NT2/D1 (cell line): Measurements from ENCODE around the gene CNOT10.

Experiments used
- YY1 ChIP-seq: IDR thresholded peaks from 2 replicates; pipeline ENCODE4 v1.6.1; 2011; ENCODE audit not compliant: insufficient read length, insufficient read depth
- ZNF274 ChIP-seq: IDR thresholded peaks from 2 replicates; pipeline ENCODE4 v1.6.1; 2011; ENCODE audit warnings: mild to moderate bottlenecking, low read depth, low read length

- TF ChIP-seq ZNF274 (no peak), YY1 (no peak)
Measured at GRCh38 chr3:32816439-32817256, 131.7 kb downstream of the CNOT10 start.
